ENCODE results near the gene STK32C. TPM values are rescaled to one million over a fixed set of nuclear protein-coding genes. Genes with fewer than 3 reads are reported as not detected.
A peak's percentile ranks its signal among the peaks of the same experiment; 100 is the strongest.

The STK32C gene
- total RNA-seq, 1 donor from 2014 or later, result 19.6 TPM

DNA sequence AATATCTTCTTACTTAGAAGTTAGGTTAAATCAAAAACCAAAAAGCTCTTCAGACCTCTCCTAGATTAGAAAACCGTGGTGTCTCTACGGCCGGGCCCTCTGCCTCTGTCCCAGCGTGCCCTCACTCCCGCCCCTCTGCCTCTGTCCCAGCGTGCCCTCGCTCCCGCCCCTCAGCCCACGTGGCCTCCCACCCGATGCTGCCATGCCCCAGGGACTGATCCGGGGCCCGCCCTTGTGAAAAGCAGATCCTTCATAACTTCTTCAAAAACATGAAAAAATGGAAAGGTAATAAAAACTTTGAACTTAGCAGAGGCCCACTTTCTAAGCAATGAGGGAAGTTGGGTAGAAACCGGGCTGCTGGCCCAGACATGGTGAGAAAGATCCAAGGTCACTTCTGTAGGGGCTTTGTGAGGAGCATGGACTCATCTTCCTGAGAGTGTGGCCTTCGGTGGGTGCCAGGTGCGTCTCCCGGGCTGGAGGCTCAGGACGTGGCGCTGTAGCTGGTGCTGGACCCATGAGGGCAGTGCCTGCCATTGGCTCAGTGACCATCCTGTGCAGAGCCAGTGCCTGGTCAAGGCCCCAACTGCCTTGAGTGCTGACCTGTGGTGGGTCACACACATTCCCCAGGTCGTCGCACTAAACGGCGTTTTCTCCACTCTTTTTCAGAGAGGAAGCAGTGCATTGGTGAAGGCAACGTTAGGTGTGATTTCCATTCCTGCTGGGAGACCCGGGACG is 125.9 kb downstream of the STK32C start:
- Mint-ChIP-seq H3K36me3 (ENCODE audit: low read depth) (no peaks in the 10 kb centered on the region), H3K9me3 (no peaks in the 10 kb centered on the region), H3K4me3 (no peak overlapping the region), H3K27ac (ENCODE audit: unreplicated experiment) (no peak overlapping the region), H3K4me1 (peaks cover 12% of the 10 kb centered on the region), H3K27me3 (ENCODE audit: low read depth) (peaks cover 75% of the 10 kb centered on the region)
- DNase-seq (ENCODE audit: low read depth, low spot score), result no peak
- TF ChIP-seq, protein P1, sequence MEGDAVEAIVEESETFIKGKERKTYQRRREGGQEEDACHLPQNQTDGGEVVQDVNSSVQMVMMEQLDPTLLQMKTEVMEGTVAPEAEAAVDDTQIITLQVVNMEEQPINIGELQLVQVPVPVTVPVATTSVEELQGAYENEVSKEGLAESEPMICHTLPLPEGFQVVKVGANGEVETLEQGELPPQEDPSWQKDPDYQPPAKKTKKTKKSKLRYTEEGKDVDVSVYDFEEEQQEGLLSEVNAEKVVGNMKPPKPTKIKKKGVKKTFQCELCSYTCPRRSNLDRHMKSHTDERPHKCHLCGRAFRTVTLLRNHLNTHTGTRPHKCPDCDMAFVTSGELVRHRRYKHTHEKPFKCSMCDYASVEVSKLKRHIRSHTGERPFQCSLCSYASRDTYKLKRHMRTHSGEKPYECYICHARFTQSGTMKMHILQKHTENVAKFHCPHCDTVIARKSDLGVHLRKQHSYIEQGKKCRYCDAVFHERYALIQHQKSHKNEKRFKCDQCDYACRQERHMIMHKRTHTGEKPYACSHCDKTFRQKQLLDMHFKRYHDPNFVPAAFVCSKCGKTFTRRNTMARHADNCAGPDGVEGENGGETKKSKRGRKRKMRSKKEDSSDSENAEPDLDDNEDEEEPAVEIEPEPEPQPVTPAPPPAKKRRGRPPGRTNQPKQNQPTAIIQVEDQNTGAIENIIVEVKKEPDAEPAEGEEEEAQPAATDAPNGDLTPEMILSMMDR (conservative IDR thresholded peaks at IDR 0.05), result no peak

DNA sequence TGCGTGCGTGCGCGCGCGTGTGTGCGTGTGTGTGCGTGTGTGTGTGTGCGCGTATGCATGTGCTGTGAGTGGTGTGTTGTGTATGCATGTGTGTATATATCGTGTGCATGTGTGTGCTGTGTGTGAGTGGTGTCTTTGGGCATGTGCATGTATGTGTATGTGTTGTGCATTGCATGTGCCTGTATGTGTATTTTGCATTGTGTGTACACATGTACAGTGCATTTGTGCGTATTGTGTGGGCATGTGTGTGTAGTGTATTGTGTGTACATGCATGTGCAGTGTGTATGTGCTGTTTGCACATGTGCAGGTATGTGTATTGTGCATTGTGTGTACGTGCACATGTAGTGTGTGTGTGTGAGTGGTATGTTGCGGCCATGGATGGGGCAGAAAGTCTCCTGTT is 127.0 kb downstream of the STK32C start:
- no peaks in the 10 kb centered on the region for H3K9me3 Mint-ChIP-seq
- peak overlapping the region; percentile 14 for H3K4me3 Mint-ChIP-seq
- H3K36me3 Mint-ChIP-seq (ENCODE audit: low read depth), result no peaks in the 10 kb centered on the region
- peak overlapping the region; percentile 60 for H3K27ac Mint-ChIP-seq (ENCODE audit: unreplicated experiment)
- H3K4me1 Mint-ChIP-seq, result peaks cover 23% of the 10 kb centered on the region
- TF ChIP-seq, protein P1 (conservative IDR thresholded peaks at IDR 0.05), result no peak
- H3K27me3 Mint-ChIP-seq (ENCODE audit: low read depth), result peaks cover 80% of the 10 kb centered on the region
- no peak for DNase-seq (ENCODE audit: low read depth, low spot score)

DNA sequence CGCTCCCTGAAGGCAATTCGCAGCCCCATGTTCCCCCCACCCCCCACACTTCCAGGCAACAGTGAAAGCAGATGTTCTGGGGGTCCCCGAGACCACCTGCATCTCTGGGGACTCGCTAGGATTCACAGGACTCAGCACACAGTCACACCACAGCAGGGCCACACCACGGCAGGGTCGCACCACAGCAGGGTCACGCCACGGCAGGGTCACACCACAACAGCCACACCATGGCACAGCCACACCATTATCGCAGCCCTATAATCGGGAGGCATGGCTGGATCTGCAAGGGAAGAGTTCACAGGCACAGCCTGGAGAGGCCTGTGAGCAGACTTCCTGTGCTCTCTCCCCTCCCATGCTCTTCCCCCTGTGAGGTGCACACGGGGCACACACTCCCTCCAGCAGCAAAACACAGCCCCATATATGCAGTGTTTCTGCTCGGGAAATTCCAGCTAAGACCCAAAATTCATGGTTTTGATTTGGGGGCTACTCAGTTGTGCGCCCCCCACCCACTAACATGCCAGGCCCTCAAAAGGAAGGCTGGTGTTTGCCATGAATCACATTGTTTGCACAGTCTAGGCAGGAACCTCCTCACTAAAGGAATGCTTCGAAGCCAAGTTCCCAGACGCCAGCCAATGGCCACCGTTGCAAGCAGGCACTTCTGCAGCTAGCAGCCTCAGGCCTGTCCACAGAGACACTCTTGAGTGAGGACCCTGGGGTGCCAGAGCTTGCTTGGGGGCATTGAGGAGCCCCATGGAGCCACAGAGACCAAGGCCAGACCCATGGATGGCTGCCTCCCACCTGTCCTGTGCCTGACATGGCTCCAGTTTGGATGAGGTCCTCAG is 128.0 kb downstream of the STK32C start:
- Mint-ChIP-seq H3K4me3 (no peak overlapping the region), H3K36me3 (ENCODE audit: low read depth) (no peaks in the 10 kb centered on the region), H3K27me3 (ENCODE audit: low read depth) (peaks cover 82% of the 10 kb centered on the region), H3K9me3 (no peaks in the 10 kb centered on the region), H3K27ac (ENCODE audit: unreplicated experiment) (no peak overlapping the region), H3K4me1 (peaks cover 27% of the 10 kb centered on the region)
- no peak for DNase-seq (ENCODE audit: low read depth, low spot score)
- TF ChIP-seq, protein P1 (conservative IDR thresholded peaks at IDR 0.05), result no peak

DNA sequence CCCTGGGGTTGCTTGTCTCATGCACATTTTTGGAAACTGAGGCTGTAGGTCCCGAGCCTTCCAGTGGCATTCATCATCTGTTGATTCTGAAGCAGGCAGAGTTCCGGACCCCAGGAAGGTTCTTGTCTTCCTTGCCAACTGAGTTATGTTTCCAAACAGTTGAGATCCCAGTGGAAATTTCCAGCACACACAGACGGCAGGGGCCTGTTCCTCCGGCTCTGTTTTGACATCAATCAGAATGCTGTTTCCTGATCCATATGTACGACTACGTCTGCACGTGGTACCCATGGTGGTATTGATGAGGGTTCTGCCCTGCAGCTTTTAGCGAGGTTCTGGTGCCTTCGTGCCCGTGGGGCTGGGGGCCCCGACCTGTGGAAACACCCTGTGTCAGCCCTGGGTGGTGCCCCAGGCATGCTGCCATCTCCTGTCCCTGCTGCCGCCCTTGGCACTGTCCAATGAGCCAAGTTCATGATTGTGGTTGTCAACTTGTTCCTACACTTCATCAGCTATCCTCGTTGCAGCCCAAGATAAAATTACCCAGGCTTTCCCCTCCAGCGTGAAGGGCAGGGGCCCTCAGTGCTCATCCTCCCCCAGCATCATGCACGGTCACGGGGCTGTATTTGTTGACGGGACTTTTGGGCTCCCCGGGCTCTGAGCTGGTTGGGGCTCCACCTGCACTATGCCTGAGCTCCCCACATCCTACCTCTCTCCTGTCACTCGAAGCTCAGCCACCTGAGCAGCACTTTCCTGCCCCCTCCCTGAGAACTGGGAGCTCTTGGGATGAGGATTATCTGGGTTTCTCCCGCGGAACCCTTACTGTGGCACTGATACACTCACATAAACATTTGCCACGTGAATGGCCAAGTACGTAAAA is 128.8 kb downstream of the STK32C start:
- peaks cover 26% of the 10 kb centered on the region for H3K4me1 Mint-ChIP-seq
- TF ChIP-seq, protein P1 (conservative IDR thresholded peaks at IDR 0.05), result no peak
- H3K36me3 Mint-ChIP-seq (ENCODE audit: low read depth), result no peaks in the 10 kb centered on the region
- no peak overlapping the region for H3K27ac Mint-ChIP-seq (ENCODE audit: unreplicated experiment)
- no peak for DNase-seq (ENCODE audit: low read depth, low spot score)
- no peaks in the 10 kb centered on the region for H3K9me3 Mint-ChIP-seq
- peaks cover 80% of the 10 kb centered on the region for H3K27me3 Mint-ChIP-seq (ENCODE audit: low read depth)
- H3K4me3 Mint-ChIP-seq, result no peak overlapping the region

DNA sequence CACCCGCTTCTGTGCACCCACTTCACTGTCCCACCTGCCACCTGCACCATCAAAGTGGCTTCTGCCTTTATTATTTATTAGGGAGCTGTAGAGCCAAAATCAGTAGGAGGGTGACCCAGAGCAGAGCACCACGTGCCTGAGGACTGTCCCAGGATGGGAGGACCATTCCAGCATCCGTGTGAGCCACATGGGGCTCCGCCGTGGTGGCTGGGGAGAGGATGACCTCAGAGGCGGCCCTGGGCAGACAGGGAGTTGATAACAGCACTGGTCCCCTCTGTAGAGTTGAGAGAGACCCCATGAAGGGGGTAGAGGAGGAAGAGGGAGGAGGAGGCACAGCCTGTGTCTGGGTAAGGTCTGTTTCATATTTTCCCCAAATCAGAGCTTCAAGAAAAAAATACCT is 129.7 kb downstream of the STK32C start:
- Mint-ChIP-seq H3K27me3 (ENCODE audit: low read depth) (peaks cover 76% of the 10 kb centered on the region), H3K4me3 (no peak overlapping the region), H3K9me3 (peaks cover 4% of the 10 kb centered on the region), H3K36me3 (ENCODE audit: low read depth) (no peaks in the 10 kb centered on the region), H3K27ac (ENCODE audit: unreplicated experiment) (no peak overlapping the region), H3K4me1 (peaks cover 26% of the 10 kb centered on the region)
- TF ChIP-seq, protein P1 (conservative IDR thresholded peaks at IDR 0.05), result no peak
- DNase-seq (ENCODE audit: low read depth, low spot score), result no peak

All from neural crest cell (in vitro differentiated cells).